Endodermal cell (in vitro differentiated cells): ENCODE measurements around the gene CLCNKA. TPM values are rescaled to one million over a fixed set of nuclear protein-coding genes. Genes with fewer than 3 reads are reported as not detected.

Experiments
- DNase-seq: peaks from one replicate; pipeline ENCODE4 v3.0.0-alpha.2; 2017
- H3K27ac ChIP-seq: 2 replicates; pipeline ENCODE4 v1.5.1; 2013; ENCODE audit warnings: mild to moderate bottlenecking, low read depth, low read length, moderate library complexity
- H3K27me3 ChIP-seq: 2 replicates; pipeline ENCODE4 v1.6.1; 2013; ENCODE audit warnings: mild to moderate bottlenecking, low read length, moderate library complexity; ENCODE audit not compliant: insufficient read depth, control insufficient read depth, poor library complexity, severe bottlenecking
- H3K36me3 ChIP-seq: 2 replicates; pipeline ENCODE4 v1.7.0; 2013; ENCODE audit warnings: mild to moderate bottlenecking, low read length, moderate library complexity; ENCODE audit not compliant: control insufficient read depth, insufficient read depth
- H3K4me1 ChIP-seq: one replicate; pipeline ENCODE4 v1.7.0; 2013; ENCODE audit warnings: low read length; ENCODE audit not compliant: control insufficient read depth, insufficient read depth
- H3K4me3 ChIP-seq: 2 replicates; pipeline ENCODE4 v1.5.1; 2013; ENCODE audit warnings: mild to moderate bottlenecking, low read length, moderate library complexity
- H3K9ac ChIP-seq: 2 replicates; pipeline ENCODE4 v1.6.1; 2013; ENCODE audit warnings: mild to moderate bottlenecking, low read length, moderate library complexity; ENCODE audit not compliant: poor library complexity, severe bottlenecking; ENCODE audit errors: extremely low read depth
- H3K9me3 ChIP-seq: 2 replicates; pipeline ENCODE4 v1.6.1; 2013; ENCODE audit warnings: mild to moderate bottlenecking, low read length, moderate library complexity; ENCODE audit not compliant: control insufficient read depth
- H3K27ac Mint-ChIP-seq: 2 replicates; pipeline ENCODE4 v1.8.0; 2020; ENCODE audit warnings: mixed read lengths
- H3K27me3 Mint-ChIP-seq: 2 replicates; pipeline ENCODE4 v1.8.0; 2021; ENCODE audit warnings: mild to moderate bottlenecking, mixed read lengths; ENCODE audit not compliant: insufficient read depth
- H3K36me3 Mint-ChIP-seq: 2 replicates; pipeline ENCODE4 v1.8.0; 2020; ENCODE audit warnings: low read depth, mixed read lengths
- H3K4me1 Mint-ChIP-seq: 2 replicates; pipeline ENCODE4 v1.8.0; 2020; ENCODE audit warnings: mixed read lengths
- H3K4me3 Mint-ChIP-seq: 2 replicates; pipeline ENCODE4 v1.8.0; 2020; ENCODE audit warnings: mild to moderate bottlenecking, moderate library complexity, mixed read lengths
- H3K9me3 Mint-ChIP-seq: 2 replicates; pipeline ENCODE4 v1.8.0; 2020; ENCODE audit warnings: mild to moderate bottlenecking, mixed read lengths
- WGBS, 2 experiments: methylation state at CpG; one replicate each; pipeline versions ENCODE4 v1.1.5 to v1.1.7; 2013; ENCODE audit warnings: missing lambda C conversion rate in 2 of 2, mixed read lengths in 1 of 2; ENCODE audit not compliant: insufficient coverage in 1 of 2, insufficient read length in 1 of 2; 5-methylcytosine and 5-hydroxymethylcytosine counted together
- total RNA-seq, 2 donors: library from RNA; stranded (reverse); fragmentation: NEBNext Ultra II Directional in 1 of 2; extraction: Animal tissue kit (Norgen Biotek cat#: 25700) in 1 of 2; gene quantifications; 2 replicates in 1 of 2; 3 replicates in 1 of 2; pipeline ENCODE4 v1.2.1, GENCODE V29; 2021
- TF ChIP-seq, protein P1 (sequence below): fragments of 200-600 bp; sonication (generic); conservative IDR thresholded peaks from 2 replicates; pipeline ENCODE4 v1.5.0; 2021; ENCODE audit warnings: antibody characterized with exemption, mild to moderate bottlenecking

The CLCNKA gene
- total RNA-seq, 2 donors from 2014 or later = 3.2 to 3.5 TPM

DNA sequence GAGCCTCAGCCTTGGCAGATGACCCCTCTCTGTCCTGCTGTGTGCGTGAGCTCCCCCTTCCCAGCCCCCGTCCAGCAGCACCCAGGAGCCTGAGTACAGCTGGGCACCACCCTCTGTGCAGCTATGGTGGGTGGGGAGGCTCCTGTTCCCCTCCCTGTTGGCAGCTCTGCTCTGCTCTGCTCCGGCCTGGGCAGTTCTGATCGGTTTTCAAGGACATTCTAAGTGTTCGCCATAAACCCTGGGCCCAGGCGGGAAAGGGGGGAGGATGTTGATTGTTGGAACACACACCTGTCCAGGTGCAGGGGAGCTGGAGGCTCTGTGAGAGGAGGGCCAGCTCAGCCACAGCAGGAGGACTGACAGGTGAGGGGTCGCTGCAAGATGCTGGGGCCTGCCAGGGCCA, 21.7 kb downstream of the CLCNKA start, which contains the start of gene CLCNKB:
Gene CLCNKB (plus strand): TSS at position 262 of the 400 bp plus-strand sequence. CDS start 711 bp downstream, outside the sequence.
- Mint-ChIP-seq H3K27ac (no peak within 1 kb of the TSS), H3K9me3 (no peaks in the 10 kb centered on the region), H3K27me3 (peaks cover 27% of the 10 kb centered on the region), H3K4me1 (no peaks in the 10 kb centered on the region), H3K4me3 (no peak within 1 kb of the TSS), H3K36me3 (no peaks in the 10 kb centered on the region)
- 60 to 90% methylated on average over 1 to 7 of the region's 7 CpGs for WGBS, 2 experiments
- no peaks in the 10 kb centered on the region for H3K27me3 ChIP-seq
- TF ChIP-seq, protein P1, sequence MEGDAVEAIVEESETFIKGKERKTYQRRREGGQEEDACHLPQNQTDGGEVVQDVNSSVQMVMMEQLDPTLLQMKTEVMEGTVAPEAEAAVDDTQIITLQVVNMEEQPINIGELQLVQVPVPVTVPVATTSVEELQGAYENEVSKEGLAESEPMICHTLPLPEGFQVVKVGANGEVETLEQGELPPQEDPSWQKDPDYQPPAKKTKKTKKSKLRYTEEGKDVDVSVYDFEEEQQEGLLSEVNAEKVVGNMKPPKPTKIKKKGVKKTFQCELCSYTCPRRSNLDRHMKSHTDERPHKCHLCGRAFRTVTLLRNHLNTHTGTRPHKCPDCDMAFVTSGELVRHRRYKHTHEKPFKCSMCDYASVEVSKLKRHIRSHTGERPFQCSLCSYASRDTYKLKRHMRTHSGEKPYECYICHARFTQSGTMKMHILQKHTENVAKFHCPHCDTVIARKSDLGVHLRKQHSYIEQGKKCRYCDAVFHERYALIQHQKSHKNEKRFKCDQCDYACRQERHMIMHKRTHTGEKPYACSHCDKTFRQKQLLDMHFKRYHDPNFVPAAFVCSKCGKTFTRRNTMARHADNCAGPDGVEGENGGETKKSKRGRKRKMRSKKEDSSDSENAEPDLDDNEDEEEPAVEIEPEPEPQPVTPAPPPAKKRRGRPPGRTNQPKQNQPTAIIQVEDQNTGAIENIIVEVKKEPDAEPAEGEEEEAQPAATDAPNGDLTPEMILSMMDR = no peak
- no peak within 1 kb of the TSS for H3K4me3 ChIP-seq
- DNase-seq = no peak
- no peaks in the 10 kb centered on the region for H3K4me1 ChIP-seq
- H3K27ac ChIP-seq = no peak within 1 kb of the TSS
- no peaks in the 10 kb centered on the region for H3K36me3 ChIP-seq
- H3K9me3 ChIP-seq = no peaks in the 10 kb centered on the region
- H3K9ac ChIP-seq = no peak within 1 kb of the TSS

DNA sequence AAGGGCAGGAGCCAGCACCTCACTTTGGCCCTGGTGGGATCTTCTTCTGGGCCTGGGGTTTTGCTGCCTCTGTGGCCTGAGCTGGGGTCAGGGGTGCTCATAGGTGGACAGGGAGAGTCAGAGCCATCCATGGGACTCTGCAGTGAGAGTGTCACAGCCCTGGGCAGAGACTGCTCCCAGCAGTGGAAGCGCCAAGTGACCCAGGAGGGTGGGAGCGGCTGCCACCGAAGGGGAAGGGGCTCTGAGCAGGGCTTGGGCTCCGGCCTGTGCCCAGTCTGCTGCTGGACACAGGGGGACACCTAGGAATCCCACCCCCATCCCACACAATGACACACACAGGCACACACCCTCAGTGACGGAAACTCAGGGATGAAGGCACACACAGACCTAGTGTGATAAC, 22.1 kb downstream of the CLCNKA start:
- Histone ChIP-seq H3K4me1 (no peaks in the 10 kb centered on the region), H3K36me3 (no peaks in the 10 kb centered on the region), H3K9ac (no peak overlapping the region), H3K27ac (no peak overlapping the region), H3K9me3 (no peaks in the 10 kb centered on the region), H3K4me3 (no peak overlapping the region), H3K27me3 (no peaks in the 10 kb centered on the region)
- TF ChIP-seq, protein P1 = no peak
- Mint-ChIP-seq H3K36me3 (no peaks in the 10 kb centered on the region), H3K27ac (no peak overlapping the region), H3K27me3 (peaks cover 27% of the 10 kb centered on the region), H3K4me1 (no peaks in the 10 kb centered on the region), H3K4me3 (no peak overlapping the region), H3K9me3 (no peaks in the 10 kb centered on the region)
- 90% methylated on average over 5 of the region's 5 CpGs; no CpG with 5 or more reads in 1 of the 2 experiments for WGBS, 2 experiments
- DNase-seq = no peak

DNA sequence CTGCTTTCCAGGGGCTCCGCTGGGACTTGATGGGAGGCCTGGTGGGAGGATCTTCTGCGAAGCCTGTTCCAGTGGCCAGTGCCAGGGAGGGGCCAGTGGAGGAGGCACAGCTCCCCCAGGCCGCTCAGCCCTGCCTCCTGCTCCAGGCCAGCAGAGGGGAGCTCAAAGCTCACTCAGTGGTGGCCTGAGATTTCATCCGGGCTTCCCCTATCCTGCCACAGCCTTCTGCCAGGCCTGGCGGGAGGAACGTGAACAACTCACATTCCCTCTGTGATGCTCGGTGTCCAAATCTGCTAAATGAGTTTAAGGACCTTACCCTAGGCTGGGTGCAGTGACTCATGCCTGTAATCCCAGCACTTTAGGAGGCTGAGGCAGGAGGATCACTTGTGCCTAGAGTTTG, 25.0 kb downstream of the CLCNKA start:
- H3K4me3 Mint-ChIP-seq = no peak overlapping the region
- no peaks in the 10 kb centered on the region for H3K36me3 ChIP-seq
- H3K9me3 ChIP-seq = no peaks in the 10 kb centered on the region
- WGBS, 2 experiments = 90 to 93% methylated on average over 6 to 7 of the region's 7 CpGs
- H3K9me3 Mint-ChIP-seq = no peaks in the 10 kb centered on the region
- H3K27ac ChIP-seq = no peak overlapping the region
- TF ChIP-seq, protein P1 = no peak
- H3K27me3 ChIP-seq = no peaks in the 10 kb centered on the region
- no peaks in the 10 kb centered on the region for H3K36me3 Mint-ChIP-seq
- H3K4me1 ChIP-seq = peaks cover 2% of the 10 kb centered on the region
- DNase-seq = no peak
- H3K4me1 Mint-ChIP-seq = peaks cover 10% of the 10 kb centered on the region
- H3K27me3 Mint-ChIP-seq = peaks cover 22% of the 10 kb centered on the region
- H3K4me3 ChIP-seq = no peak overlapping the region
- H3K27ac Mint-ChIP-seq = no peak overlapping the region
- no peak overlapping the region for H3K9ac ChIP-seq
